ENCODE data around the gene GOT1.

GRCh38 chr10:99442394-99442793 is 12.0 kb upstream of the GOT1 start:
- no peak for TF ChIP-seq CTCF (IDR thresholded peaks at IDR 0.05)
- no peak for TF ChIP-seq POLR2A (IDR thresholded peaks at IDR 0.05)

Data from vagina (tissue), 2 donors.